Endodermal cell (in vitro differentiated cells): ENCODE results near the gene GARS1. TPM values are rescaled to one million over a fixed set of nuclear protein-coding genes. Genes with fewer than 3 reads are reported as not detected.

Experiments
- DNase-seq: peaks from one replicate; pipeline ENCODE4 v3.0.0-alpha.2; 2017
- H3K27ac ChIP-seq: 2 replicates; pipeline ENCODE4 v1.5.1; 2013; ENCODE audit warnings: mild to moderate bottlenecking, low read depth, low read length, moderate library complexity
- H3K27me3 ChIP-seq: 2 replicates; pipeline ENCODE4 v1.6.1; 2013; ENCODE audit warnings: mild to moderate bottlenecking, low read length, moderate library complexity; ENCODE audit not compliant: insufficient read depth, control insufficient read depth, poor library complexity, severe bottlenecking
- H3K36me3 ChIP-seq: 2 replicates; pipeline ENCODE4 v1.7.0; 2013; ENCODE audit warnings: mild to moderate bottlenecking, low read length, moderate library complexity; ENCODE audit not compliant: control insufficient read depth, insufficient read depth
- H3K4me1 ChIP-seq: one replicate; pipeline ENCODE4 v1.7.0; 2013; ENCODE audit warnings: low read length; ENCODE audit not compliant: control insufficient read depth, insufficient read depth
- H3K4me3 ChIP-seq: 2 replicates; pipeline ENCODE4 v1.5.1; 2013; ENCODE audit warnings: mild to moderate bottlenecking, low read length, moderate library complexity
- H3K9ac ChIP-seq: 2 replicates; pipeline ENCODE4 v1.6.1; 2013; ENCODE audit warnings: mild to moderate bottlenecking, low read length, moderate library complexity; ENCODE audit not compliant: poor library complexity, severe bottlenecking; ENCODE audit errors: extremely low read depth
- H3K9me3 ChIP-seq: 2 replicates; pipeline ENCODE4 v1.6.1; 2013; ENCODE audit warnings: mild to moderate bottlenecking, low read length, moderate library complexity; ENCODE audit not compliant: control insufficient read depth
- H3K27ac Mint-ChIP-seq: 2 replicates; pipeline ENCODE4 v1.8.0; 2020; ENCODE audit warnings: mixed read lengths
- H3K27me3 Mint-ChIP-seq: 2 replicates; pipeline ENCODE4 v1.8.0; 2021; ENCODE audit warnings: mild to moderate bottlenecking, mixed read lengths; ENCODE audit not compliant: insufficient read depth
- H3K36me3 Mint-ChIP-seq: 2 replicates; pipeline ENCODE4 v1.8.0; 2020; ENCODE audit warnings: low read depth, mixed read lengths
- H3K4me1 Mint-ChIP-seq: 2 replicates; pipeline ENCODE4 v1.8.0; 2020; ENCODE audit warnings: mixed read lengths
- H3K4me3 Mint-ChIP-seq: 2 replicates; pipeline ENCODE4 v1.8.0; 2020; ENCODE audit warnings: mild to moderate bottlenecking, moderate library complexity, mixed read lengths
- H3K9me3 Mint-ChIP-seq: 2 replicates; pipeline ENCODE4 v1.8.0; 2020; ENCODE audit warnings: mild to moderate bottlenecking, mixed read lengths
- CTCF ChIP-seq: fragments of 200-600 bp; sonication (generic); conservative IDR thresholded peaks from 2 replicates; pipeline ENCODE4 v1.5.0; 2021; ENCODE audit warnings: antibody characterized with exemption, mild to moderate bottlenecking
- WGBS, 2 experiments: methylation state at CpG; one replicate each; pipeline versions ENCODE4 v1.1.5 to v1.1.7; 2013; ENCODE audit warnings: missing lambda C conversion rate in 2 of 2, mixed read lengths in 1 of 2; ENCODE audit not compliant: insufficient coverage in 1 of 2, insufficient read length in 1 of 2; 5-methylcytosine and 5-hydroxymethylcytosine counted together
- total RNA-seq, 2 donors: library from RNA; stranded (reverse); fragmentation: NEBNext Ultra II Directional in 1 of 2; extraction: Animal tissue kit (Norgen Biotek cat#: 25700) in 1 of 2; gene quantifications; 2 replicates in 1 of 2; 3 replicates in 1 of 2; pipeline ENCODE4 v1.2.1, GENCODE V29; 2021

GARS1 gene
- total RNA-seq, 2 donors from 2014 or later, result 113 to 121 TPM

- peak overlapping the region; percentile 91 for H3K27ac Mint-ChIP-seq
- no peaks in the 10 kb centered on the region for H3K27me3 Mint-ChIP-seq
- H3K27me3 ChIP-seq, result no peaks in the 10 kb centered on the region
- no peak overlapping the region for H3K27ac ChIP-seq
- peak overlapping the region; percentile 82 for H3K9ac ChIP-seq
- peak overlapping the region; percentile 84 for H3K4me3 ChIP-seq
- no peaks in the 10 kb centered on the region for H3K9me3 Mint-ChIP-seq
- 0 to 9% methylated on average over 9 to 14 of the region's 14 CpGs for WGBS, 2 experiments
- peak; percentile 23 for TF ChIP-seq CTCF
- peak overlapping the region; percentile 91 for H3K4me3 Mint-ChIP-seq
- peaks cover 4% of the 10 kb centered on the region for H3K4me1 ChIP-seq
- no peak for DNase-seq
- peaks cover 27% of the 10 kb centered on the region for H3K36me3 ChIP-seq
- H3K4me1 Mint-ChIP-seq, result peaks cover 20% of the 10 kb centered on the region
- H3K36me3 Mint-ChIP-seq, result peaks cover 29% of the 10 kb centered on the region
- H3K9me3 ChIP-seq, result no peaks in the 10 kb centered on the region
These were observed 1.4 kb downstream of the GARS1 start for GRCh38 chr7:30596014-30596641.

- 79 to 95% methylated on average over 3 of the region's 3 CpGs for WGBS, 2 experiments
- Mint-ChIP-seq H3K4me3 (peak overlapping the region; percentile 91), H3K27ac (peak overlapping the region; percentile 91), H3K36me3 (peaks cover 34% of the 10 kb centered on the region), H3K4me1 (peaks cover 20% of the 10 kb centered on the region), H3K9me3 (no peaks in the 10 kb centered on the region), H3K27me3 (no peaks in the 10 kb centered on the region)
- Histone ChIP-seq H3K27ac (no peak overlapping the region), H3K36me3 (peaks cover 33% of the 10 kb centered on the region), H3K9me3 (no peaks in the 10 kb centered on the region), H3K4me1 (peaks cover 4% of the 10 kb centered on the region), H3K27me3 (no peaks in the 10 kb centered on the region), H3K9ac (peak overlapping the region; percentile 82), H3K4me3 (peak overlapping the region; percentile 84)
- DNase-seq, result no peak
- TF ChIP-seq CTCF, result no peak
These were observed 2.0 kb downstream of the GARS1 start for GRCh38 chr7:30596721-30597120.

GRCh38 chr7:30598121-30598876, 3.6 kb downstream of the GARS1 start:
- H3K4me3 Mint-ChIP-seq, result no peak overlapping the region
- peaks cover 20% of the 10 kb centered on the region for H3K4me1 Mint-ChIP-seq
- H3K36me3 Mint-ChIP-seq, result peaks cover 45% of the 10 kb centered on the region
- H3K27ac Mint-ChIP-seq, result peak overlapping the region; percentile 22
- H3K9me3 Mint-ChIP-seq, result no peaks in the 10 kb centered on the region
- no peak for TF ChIP-seq CTCF
- peaks cover 44% of the 10 kb centered on the region for H3K36me3 ChIP-seq
- H3K27me3 Mint-ChIP-seq, result no peaks in the 10 kb centered on the region
- no peak overlapping the region for H3K27ac ChIP-seq
- H3K4me1 ChIP-seq, result peaks cover 4% of the 10 kb centered on the region
- no peaks in the 10 kb centered on the region for H3K27me3 ChIP-seq
- no peak for DNase-seq
- H3K4me3 ChIP-seq, result no peak overlapping the region
- H3K9ac ChIP-seq, result no peak overlapping the region
- WGBS, 2 experiments, result 94% methylated on average over 3 to 12 of the region's 13 CpGs
- H3K9me3 ChIP-seq, result no peaks in the 10 kb centered on the region
